ENCODE measurements around the gene PTDSS2. TPM values are rescaled to one million over a fixed set of nuclear protein-coding genes. Genes with fewer than 3 reads are reported as not detected.

Gene PTDSS2
- total RNA-seq, 1 experiment from 2014 or later = 28.2 TPM

GRCh38 chr11:439315-440064 is 10.6 kb upstream of the PTDSS2 start:
- Mint-ChIP-seq H3K36me3 (ENCODE audit: insufficient read depth, unreplicated experiment) (no peaks in the 10 kb centered on the region), H3K27me3 (ENCODE audit: insufficient read depth, unreplicated experiment) (no peaks in the 10 kb centered on the region), H3K4me1 (ENCODE audit: insufficient read depth, unreplicated experiment) (no peaks in the 10 kb centered on the region), H3K9me3 (ENCODE audit: unreplicated experiment) (no peaks in the 10 kb centered on the region), H3K4me3 (ENCODE audit: unreplicated experiment) (no peak overlapping the region), H3K27ac (ENCODE audit: low read depth, unreplicated experiment) (no peak overlapping the region)
- DNase-seq (ENCODE audit: unreplicated experiment) = no peak
- intact Hi-C loops (cut with micrococcal nuclease) = no loop called here
- ChIA-PET CTCF (interaction anchor here (0.6 to 2.0 kb wide), 2 partner anchors 9 to 12 kb away, joined by 3 to 7 read pairs; no protein-coding TSS in a partner anchor), POLR2A (interaction anchor here (0.5 to 0.9 kb wide), 4 partner anchors 18 to 858 kb away, joined by 3 read pairs; no protein-coding TSS in a partner anchor)
- no peak for TF ChIP-seq CTCF (IDR thresholded peaks at IDR 0.05; ENCODE audit: unreplicated experiment)
- BruUV-seq (replicated peaks) = no TSS peak

GRCh38 chr11:440065-441042 is 9.7 kb upstream of the PTDSS2 start:
- no peaks in the 10 kb centered on the region for H3K36me3 Mint-ChIP-seq (ENCODE audit: insufficient read depth, unreplicated experiment)
- H3K4me1 Mint-ChIP-seq (ENCODE audit: insufficient read depth, unreplicated experiment) = no peaks in the 10 kb centered on the region
- no peaks in the 10 kb centered on the region for H3K27me3 Mint-ChIP-seq (ENCODE audit: insufficient read depth, unreplicated experiment)
- H3K9me3 Mint-ChIP-seq (ENCODE audit: unreplicated experiment) = no peaks in the 10 kb centered on the region
- H3K4me3 Mint-ChIP-seq (ENCODE audit: unreplicated experiment) = peak overlapping the region; percentile 34
- intact Hi-C loops (cut with micrococcal nuclease) = no loop called here
- no TSS peak for BruUV-seq (replicated peaks)
- peak; percentile 27 for DNase-seq (ENCODE audit: unreplicated experiment)
- TF ChIP-seq CTCF (IDR thresholded peaks at IDR 0.05; ENCODE audit: unreplicated experiment) = no peak
- no peak overlapping the region for H3K27ac Mint-ChIP-seq (ENCODE audit: low read depth, unreplicated experiment)
- CTCF ChIA-PET = interaction anchor here (0.6 to 2.0 kb wide), 3 partner anchors 9 to 321 kb away, joined by 3 to 7 read pairs (median 3); no protein-coding TSS in a partner anchor
- POLR2A ChIA-PET = interaction anchor here (0.6 to 1.7 kb wide), 4 partner anchors 11 to 858 kb away, joined by 3 read pairs; no protein-coding TSS in a partner anchor

GRCh38 chr11:441043-441417 is 9.0 kb upstream of the PTDSS2 start:
- Mint-ChIP-seq H3K27ac (ENCODE audit: low read depth, unreplicated experiment) (no peak overlapping the region), H3K4me1 (ENCODE audit: insufficient read depth, unreplicated experiment) (no peaks in the 10 kb centered on the region), H3K27me3 (ENCODE audit: insufficient read depth, unreplicated experiment) (no peaks in the 10 kb centered on the region), H3K9me3 (ENCODE audit: unreplicated experiment) (no peaks in the 10 kb centered on the region), H3K4me3 (ENCODE audit: unreplicated experiment) (peak overlapping the region; percentile 34), H3K36me3 (ENCODE audit: insufficient read depth, unreplicated experiment) (no peaks in the 10 kb centered on the region)
- ChIA-PET CTCF (interaction anchor here (0.9 kb wide), 1 partner anchor 23 kb away, joined by 3 read pairs; no protein-coding TSS in a partner anchor), POLR2A (interaction anchor here (1.1 to 1.7 kb wide), 2 partner anchors 11 to 13 kb away, joined by 3 read pairs; no protein-coding TSS in a partner anchor)
- no peak for TF ChIP-seq CTCF (IDR thresholded peaks at IDR 0.05; ENCODE audit: unreplicated experiment)
- no peak for DNase-seq (ENCODE audit: unreplicated experiment)
- no TSS peak for BruUV-seq (replicated peaks)
- intact Hi-C loops (cut with micrococcal nuclease) = no loop called here

Measured in MCF 10A (cell line).